Peyer's patch (tissue), 4 donors: Measurements from ENCODE around the gene CUTA. TPM values are rescaled to one million over a fixed set of nuclear protein-coding genes. Genes with fewer than 3 reads are reported as not detected.

Experiments used
- DNase-seq, 3 donors: peaks; one replicate each; pipeline ENCODE4 v3.0.0-alpha.2; 2017 to 2019
- H3K27ac ChIP-seq, 4 donors: fragments of 200-600 bp; sonication (generic); one replicate each; pipeline ENCODE4 v1.5.1; 2016 to 2019
- H3K27me3 ChIP-seq, 2 donors: fragments of 200-600 bp; sonication (generic); one replicate each; pipeline ENCODE4 v1.5.1; 2019
- H3K36me3 ChIP-seq, 3 donors: fragments of 200-600 bp; sonication (generic); one replicate each; pipeline ENCODE4 v1.5.1; 2016 to 2019
- H3K4me1 ChIP-seq, 4 donors: fragments of 200-600 bp; sonication (generic); one replicate each; pipeline ENCODE4 v1.5.1; 2016 to 2019
- H3K4me3 ChIP-seq, 4 donors: fragments of 200-600 bp; sonication (generic); 1 replicate in 3 of 4; 2 replicates in 1 of 4; pipeline ENCODE4 v1.5.1; 2016 to 2019; ENCODE audit warnings: mild to moderate bottlenecking in 1 of 4
- H3K9me3 ChIP-seq, 4 donors: fragments of 200-600 bp; sonication (generic); one replicate each; pipeline ENCODE4 v1.5.1; 2016 to 2019; ENCODE audit warnings: mild to moderate bottlenecking in 1 of 4
- CTCF ChIP-seq, 6 experiments: fragments of 450-650 bp in 4 of 6; fragments of 200-600 bp in 2 of 6; sonication (generic) in 1 of 6; IDR thresholded peaks; one replicate each; pipeline ENCODE4 v1.5.1; 2017 to 2019; ENCODE audit warnings: antibody characterized with exemption in 6 of 6, mild to moderate bottlenecking in 3 of 6, moderate library complexity in 1 of 6
- POLR2A ChIP-seq, 2 donors: fragments of 450-650 bp; IDR thresholded peaks; one replicate each; pipeline ENCODE4 v1.5.1; 2017; ENCODE audit warnings: antibody characterized with exemption in 2 of 2, mild to moderate bottlenecking in 2 of 2, moderate library complexity in 2 of 2
- total RNA-seq, 4 donors: library from RNA; depleted of rRNA; stranded (reverse); fragments of >200 nt; gene quantifications; one replicate each; pipeline ENCODE4 v1.1.0, GENCODE V29; 2016

CUTA gene
- total RNA-seq, 4 donors from 2014 or later = 43.7 to 134 (median 96.2) TPM

GRCh38 chr6:33443025-33443424 is 25.1 kb upstream of the CUTA start:
- peaks cover 0 to 23% (median 0%) of the 10 kb centered on the region in 3 donors for H3K36me3 ChIP-seq
- no peaks in the 10 kb centered on the region for H3K4me1 ChIP-seq
- H3K27me3 ChIP-seq = no peaks in the 10 kb centered on the region
- no peaks in the 10 kb centered on the region for H3K9me3 ChIP-seq
- no peak overlapping the region for H3K4me3 ChIP-seq
- TF ChIP-seq CTCF (IDR thresholded peaks at IDR 0.05) (no peak), POLR2A (IDR thresholded peaks at IDR 0.05) (no peak)
- DNase-seq = no peak
- H3K27ac ChIP-seq = no peak overlapping the region

- Histone ChIP-seq H3K27ac (no peak overlapping the region), H3K36me3 (peaks cover 0 to 30% (median 0%) of the 10 kb centered on the region in 3 donors), H3K4me3 (no peak overlapping the region), H3K9me3 (no peaks in the 10 kb centered on the region), H3K27me3 (no peaks in the 10 kb centered on the region), H3K4me1 (no peaks in the 10 kb centered on the region)
- TF ChIP-seq POLR2A (IDR thresholded peaks at IDR 0.05) (no peak), CTCF (IDR thresholded peaks at IDR 0.05) (no peak)
- DNase-seq = no peak
These were observed 24.4 kb upstream of the CUTA start for GRCh38 chr6:33442283-33442682.

GRCh38 chr6:33441457-33441856 is 23.6 kb upstream of the CUTA start:
- Histone ChIP-seq H3K36me3 (peaks cover 0 to 38% (median 0%) of the 10 kb centered on the region in 3 donors), H3K4me1 (no peaks in the 10 kb centered on the region), H3K4me3 (no peak overlapping the region), H3K27me3 (no peaks in the 10 kb centered on the region), H3K9me3 (no peaks in the 10 kb centered on the region), H3K27ac (no peak overlapping the region)
- no peak for DNase-seq
- no peak for TF ChIP-seq POLR2A (IDR thresholded peaks at IDR 0.05)
- TF ChIP-seq CTCF (IDR thresholded peaks at IDR 0.05) = no peak

- no peaks in the 10 kb centered on the region for H3K27me3 ChIP-seq
- H3K27ac ChIP-seq = no peak overlapping the region
- H3K4me3 ChIP-seq = no peak overlapping the region
- no peaks in the 10 kb centered on the region for H3K4me1 ChIP-seq
- no peaks in the 10 kb centered on the region for H3K9me3 ChIP-seq
- peaks cover 0 to 37% (median 0%) of the 10 kb centered on the region in 3 donors for H3K36me3 ChIP-seq
- TF ChIP-seq CTCF (IDR thresholded peaks at IDR 0.05) = no peak
- no peak for TF ChIP-seq POLR2A (IDR thresholded peaks at IDR 0.05)
- no peak for DNase-seq
These were observed 22.9 kb upstream of the CUTA start for GRCh38 chr6:33440649-33441309.

GRCh38 chr6:33439956-33440648 is 22.2 kb upstream of the CUTA start:
- no peaks in the 10 kb centered on the region for H3K27me3 ChIP-seq
- H3K36me3 ChIP-seq = peaks cover 0 to 44% (median 0%) of the 10 kb centered on the region in 3 donors
- H3K4me1 ChIP-seq = no peaks in the 10 kb centered on the region
- H3K27ac ChIP-seq = no peak overlapping the region
- TF ChIP-seq CTCF (IDR thresholded peaks at IDR 0.05) = no peak
- no peak for TF ChIP-seq POLR2A (IDR thresholded peaks at IDR 0.05)
- no peak overlapping the region for H3K4me3 ChIP-seq
- no peaks in the 10 kb centered on the region for H3K9me3 ChIP-seq
- DNase-seq = no peak
